Ureter (tissue), 1 donor: ENCODE data around the gene C2orf76. TPM values are rescaled to one million over a fixed set of nuclear protein-coding genes. Genes with fewer than 3 reads are reported as not detected.

Experiments
- DNase-seq: peaks from one replicate; pipeline ENCODE4 v3.0.0-alpha.2; 2020; ENCODE audit warnings: low spot score
- total RNA-seq: library from RNA; stranded (reverse); gene quantifications from one replicate; pipeline ENCODE4 v1.2.4, GENCODE V29; 2023
- donor health status: DM: yes; HTN: yes; CAD: no.

C2orf76 gene
- total RNA-seq, 1 donor from 2014 or later: 14.3 TPM

- no peak for DNase-seq
These were observed 101.6 kb downstream of the C2orf76 start for GRCh38 chr2:119264781-119265692.

- DNase-seq: no peak
These were observed 103.0 kb downstream of the C2orf76 start for GRCh38 chr2:119263656-119264055.

DNA sequence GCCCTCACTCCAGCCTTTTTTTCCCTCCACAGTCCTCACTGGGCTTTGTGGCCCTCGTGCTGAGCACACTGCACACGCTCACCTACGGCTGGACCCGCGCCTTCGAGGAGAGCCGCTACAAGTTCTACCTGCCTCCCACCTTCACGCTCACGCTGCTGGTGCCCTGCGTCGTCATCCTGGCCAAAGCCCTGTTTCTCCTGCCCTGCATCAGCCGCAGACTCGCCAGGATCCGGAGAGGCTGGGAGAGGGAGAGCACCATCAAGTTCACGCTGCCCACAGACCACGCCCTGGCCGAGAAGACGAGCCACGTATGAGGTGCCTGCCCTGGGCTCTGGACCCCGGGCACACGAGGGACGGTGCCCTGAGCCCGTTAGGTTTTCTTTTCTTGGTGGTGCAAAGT, 103.6 kb downstream of the C2orf76 start:
- no peak for DNase-seq

DNA sequence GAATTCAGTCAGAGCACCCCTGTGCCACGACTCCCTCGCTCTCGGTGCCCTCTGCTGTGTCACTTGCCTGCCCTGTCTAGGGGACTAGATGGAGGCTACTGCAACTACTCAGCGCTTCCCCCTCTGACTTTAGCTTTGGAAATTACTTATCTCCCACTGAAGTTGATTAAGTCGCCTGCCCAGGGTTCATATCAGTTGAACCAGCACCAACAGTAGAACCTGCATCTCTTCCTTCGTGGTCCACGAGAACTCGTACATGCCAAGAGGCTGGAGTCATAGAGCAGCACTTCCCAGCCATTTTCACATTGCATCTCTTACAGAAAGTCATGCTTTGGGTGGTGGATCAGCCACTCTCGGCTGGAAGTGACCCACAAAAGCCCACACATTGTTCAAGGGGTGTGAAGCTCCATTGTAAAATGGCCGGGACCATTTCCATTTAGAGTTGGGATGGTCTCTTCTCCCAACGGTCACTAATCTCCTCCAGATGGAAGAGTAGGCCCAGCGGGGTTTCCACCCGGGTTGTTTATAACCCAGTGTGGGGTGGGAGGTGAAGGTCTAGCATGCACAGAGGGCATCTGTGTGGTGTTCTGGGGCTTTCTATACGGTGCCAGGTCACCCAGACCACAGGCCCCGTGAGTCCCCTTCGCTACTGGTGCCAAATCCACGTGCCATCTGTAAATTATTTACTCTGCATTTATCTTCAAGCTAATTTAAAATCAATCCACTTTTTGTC, 105.0 kb downstream of the C2orf76 start:
- no peak for DNase-seq

DNA sequence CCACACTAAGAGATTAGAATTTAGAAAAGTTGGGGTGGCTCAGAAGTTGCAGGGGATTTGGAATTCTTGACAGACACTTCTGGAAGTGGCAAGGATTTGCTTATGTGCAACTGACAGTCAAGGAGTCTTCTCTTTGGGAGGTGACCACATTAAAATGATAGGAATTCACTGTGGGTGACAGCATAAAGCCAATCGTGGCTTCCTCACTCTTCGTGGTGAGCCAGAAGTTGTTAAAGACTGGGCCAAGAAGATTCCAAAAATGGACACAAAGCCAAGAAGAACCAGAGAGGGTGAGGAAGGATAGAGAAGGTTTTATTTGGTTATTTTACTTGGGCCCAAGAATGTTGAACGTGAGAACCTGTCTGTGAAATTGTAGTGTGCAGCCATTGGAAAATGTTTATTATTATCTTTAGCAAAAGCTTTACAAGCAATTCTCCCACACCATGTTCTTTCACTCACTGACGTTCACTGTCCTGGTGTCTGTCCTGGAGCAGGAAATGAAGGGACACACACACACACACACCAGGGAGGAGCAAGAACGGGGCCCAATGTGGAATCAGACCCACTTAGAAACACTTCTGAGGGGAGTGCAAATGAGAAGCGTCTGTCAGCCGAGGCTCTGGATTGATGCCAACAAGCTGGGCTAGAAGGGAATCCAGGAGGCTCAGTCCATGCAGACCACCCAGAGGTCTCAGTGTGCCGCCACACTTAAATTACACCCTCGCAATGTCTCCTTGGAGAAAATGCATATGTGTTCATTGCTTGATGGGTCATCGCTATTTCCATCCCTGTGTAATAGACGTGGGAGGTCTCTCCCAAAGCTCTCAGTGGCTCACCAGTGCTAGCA, 105.8 kb downstream of the C2orf76 start:
- DNase-seq: no peak

DNA sequence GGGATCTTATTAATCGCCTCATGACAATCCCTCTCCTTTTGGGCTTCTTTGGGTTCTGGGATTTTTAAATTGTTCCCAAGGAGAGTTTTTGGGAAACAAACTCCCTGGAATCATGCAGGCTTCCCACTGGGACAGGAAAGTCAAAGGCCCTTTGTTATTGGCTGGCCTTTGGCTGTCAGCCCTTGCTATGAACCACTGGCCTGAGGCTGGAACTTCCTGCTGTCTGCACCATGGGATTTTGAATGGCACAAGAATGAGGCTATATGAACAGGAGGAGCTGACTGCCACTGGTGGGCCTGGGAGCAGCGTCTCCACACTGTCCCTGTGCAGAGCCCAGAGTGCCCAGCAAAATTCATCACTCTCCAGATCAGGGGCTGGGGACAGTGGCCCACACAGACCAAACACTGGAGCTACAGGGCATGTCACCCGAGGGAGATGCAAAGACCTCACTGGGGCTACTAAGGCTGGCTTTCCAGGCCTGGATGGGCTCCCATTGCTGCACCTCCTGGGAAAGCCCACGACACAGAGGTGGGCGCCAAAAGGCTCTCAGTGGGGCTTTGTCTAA, 107.3 kb downstream of the C2orf76 start:
- no peak for DNase-seq

- DNase-seq: no peak
These were observed 109.4 kb downstream of the C2orf76 start for GRCh38 chr2:119257198-119257597.

DNA sequence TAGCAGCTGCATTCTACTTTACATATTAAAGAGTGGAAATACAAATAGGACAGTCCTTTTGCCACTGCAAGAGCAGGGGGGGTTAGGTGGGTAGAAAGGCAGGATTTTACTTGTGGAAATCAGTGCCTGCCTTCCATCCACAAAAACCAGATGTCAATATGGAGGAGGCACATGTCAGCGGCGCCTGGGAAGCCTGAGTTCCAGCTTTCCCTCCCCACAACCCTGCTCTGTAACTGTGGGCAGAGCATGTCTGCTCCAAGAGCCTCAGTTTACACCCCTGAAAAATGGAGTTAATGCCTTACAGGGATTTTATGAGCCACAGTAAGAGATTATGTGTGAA, 110.1 kb downstream of the C2orf76 start:
- DNase-seq: no peak

GRCh38 chr2:119255760-119256581, 110.7 kb downstream of the C2orf76 start:
- DNase-seq: no peak

DNA sequence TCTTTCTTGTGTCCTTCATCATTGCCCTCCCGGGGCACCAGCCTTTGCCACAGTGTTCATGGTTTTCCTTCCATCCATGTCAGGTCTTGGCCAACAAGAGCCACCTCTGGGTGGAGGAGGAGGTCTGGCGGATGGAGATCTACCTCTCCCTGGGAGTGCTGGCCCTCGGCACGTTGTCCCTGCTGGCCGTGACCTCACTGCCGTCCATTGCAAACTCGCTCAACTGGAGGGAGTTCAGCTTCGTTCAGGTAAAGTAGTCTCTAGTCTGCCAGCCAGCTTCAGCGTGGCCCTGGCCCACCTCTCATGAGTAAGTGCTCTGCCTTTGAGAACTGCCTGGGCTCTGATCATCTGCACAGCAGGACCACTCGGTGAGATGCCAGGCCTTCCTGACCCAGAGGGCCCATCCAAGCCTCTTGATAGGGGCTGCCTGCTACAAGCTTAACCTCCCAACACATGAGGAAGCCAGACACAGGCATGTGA, 112.0 kb downstream of the C2orf76 start:
- DNase-seq: no peak

GRCh38 chr2:119253760-119254600, 112.7 kb downstream of the C2orf76 start:
- DNase-seq: no peak

DNA sequence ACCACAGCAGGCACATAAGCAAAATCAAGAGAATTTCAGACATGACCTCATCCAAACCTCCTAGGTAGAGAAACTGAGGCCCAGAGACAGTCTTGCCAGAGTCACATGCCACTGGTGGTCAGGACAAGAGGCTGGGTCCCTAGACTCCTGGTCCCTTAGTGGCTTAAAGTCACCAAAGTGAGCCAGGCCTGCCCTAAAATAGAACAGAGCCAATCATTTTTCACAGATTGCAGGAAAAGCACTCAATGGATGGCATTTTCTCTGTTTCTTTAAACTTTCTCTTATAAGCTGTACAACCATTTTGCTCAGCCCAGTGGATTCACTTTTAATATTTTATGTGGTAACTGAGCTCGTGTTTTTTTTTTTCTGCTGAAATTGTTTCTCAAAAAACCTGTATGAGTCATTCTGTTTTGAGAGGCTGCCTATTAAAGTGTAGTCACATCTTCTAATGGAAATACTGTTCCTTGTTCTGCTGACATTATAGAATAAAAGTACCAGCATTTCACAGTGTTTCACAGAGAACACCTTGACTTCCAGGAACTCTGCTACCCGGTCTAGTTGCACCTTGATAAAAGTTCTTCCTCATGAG, 113.4 kb downstream of the C2orf76 start:
- no peak for DNase-seq

Other genes starting within 250 kb of the C2orf76 start
- gene C1QL2, start 208.1 kb downstream of the C2orf76 start, total RNA-seq: not detected
- 40.7 TPM for gene STEAP3, start 143.0 kb downstream of the C2orf76 start, total RNA-seq
- gene DBI, start 143 bp upstream of the C2orf76 start, total RNA-seq: 99.6 TPM
- gene TMEM37, start 65.0 kb upstream of the C2orf76 start, total RNA-seq: 2.2 TPM
- gene SCTR, start 157.6 kb upstream of the C2orf76 start, total RNA-seq: not detected
- 2.8 TPM for gene CFAP221, start 177.6 kb upstream of the C2orf76 start, total RNA-seq